DOHH2 (cell line): ENCODE data around the gene SNX1.

Source experiments
- EZH2phosphoT487 ChIP-seq: fragments of 200-600 bp; sonication (generic); IDR thresholded peaks from 2 replicates; pipeline ENCODE4 v1.6.1; 2017; ENCODE audit warnings: borderline replicate concordance, mild to moderate bottlenecking, antibody characterized with exemption, low read length, moderate library complexity, mixed read lengths
- TF ChIP-seq, protein P1 (sequence below): fragments of 200-600 bp; sonication (generic); IDR thresholded peaks from one replicate; pipeline ENCODE4 v1.5.1; 2014; ENCODE audit warnings: antibody characterized with exemption, mild to moderate bottlenecking, low read depth, low read length; ENCODE audit not compliant: poor library complexity, severe bottlenecking

DNA sequence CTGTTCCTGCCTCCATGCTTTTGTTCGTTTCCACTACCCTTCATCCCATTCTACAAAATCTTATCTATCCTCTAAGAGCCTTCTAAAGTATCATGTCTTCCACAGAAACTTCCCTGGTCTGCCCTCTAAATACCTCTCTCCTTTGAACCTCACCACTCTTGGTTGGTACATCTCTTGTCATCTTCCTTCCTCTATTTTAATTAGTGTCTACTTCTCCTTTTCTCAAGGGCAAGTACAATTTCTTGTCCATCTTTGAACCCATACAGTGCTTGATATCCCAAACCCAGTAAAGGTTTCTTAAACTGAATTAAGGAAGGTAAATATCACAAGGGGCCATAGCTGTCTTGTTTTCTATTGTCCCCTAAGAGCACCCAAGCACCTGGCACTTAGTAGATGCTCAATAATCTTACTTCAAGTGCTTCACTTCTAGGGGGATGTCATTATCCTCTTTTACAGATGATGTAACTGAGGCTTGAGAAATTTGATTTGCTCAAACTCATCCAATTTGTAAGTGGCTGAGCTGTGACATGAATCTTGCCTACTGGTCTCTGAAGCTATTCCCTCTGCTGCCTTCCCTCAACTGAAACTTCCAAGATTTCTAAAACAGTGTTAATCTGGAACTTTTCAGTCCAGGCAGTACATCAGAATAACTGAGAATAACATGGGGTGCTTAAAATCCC, 46.9 kb upstream of the SNX1 start:
- TF ChIP-seq, protein P1, sequence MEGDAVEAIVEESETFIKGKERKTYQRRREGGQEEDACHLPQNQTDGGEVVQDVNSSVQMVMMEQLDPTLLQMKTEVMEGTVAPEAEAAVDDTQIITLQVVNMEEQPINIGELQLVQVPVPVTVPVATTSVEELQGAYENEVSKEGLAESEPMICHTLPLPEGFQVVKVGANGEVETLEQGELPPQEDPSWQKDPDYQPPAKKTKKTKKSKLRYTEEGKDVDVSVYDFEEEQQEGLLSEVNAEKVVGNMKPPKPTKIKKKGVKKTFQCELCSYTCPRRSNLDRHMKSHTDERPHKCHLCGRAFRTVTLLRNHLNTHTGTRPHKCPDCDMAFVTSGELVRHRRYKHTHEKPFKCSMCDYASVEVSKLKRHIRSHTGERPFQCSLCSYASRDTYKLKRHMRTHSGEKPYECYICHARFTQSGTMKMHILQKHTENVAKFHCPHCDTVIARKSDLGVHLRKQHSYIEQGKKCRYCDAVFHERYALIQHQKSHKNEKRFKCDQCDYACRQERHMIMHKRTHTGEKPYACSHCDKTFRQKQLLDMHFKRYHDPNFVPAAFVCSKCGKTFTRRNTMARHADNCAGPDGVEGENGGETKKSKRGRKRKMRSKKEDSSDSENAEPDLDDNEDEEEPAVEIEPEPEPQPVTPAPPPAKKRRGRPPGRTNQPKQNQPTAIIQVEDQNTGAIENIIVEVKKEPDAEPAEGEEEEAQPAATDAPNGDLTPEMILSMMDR, result no peak
- no peak for TF ChIP-seq EZH2phosphoT487
